ENCODE data around the gene C17orf78. TPM values are rescaled to one million over a fixed set of nuclear protein-coding genes. Genes with fewer than 3 reads are reported as not detected.

The C17orf78 gene
- total RNA-seq: not detected

- no peak within 1 kb of the TSS for H3K27ac ChIP-seq
- no peak for DNase-seq (ENCODE audit: extremely low spot score in 2 of 2)
- no peak within 1 kb of the TSS for H3K4me3 ChIP-seq
- intact Hi-C loops (cut with DNase I): no loop called here
- no peaks in the 10 kb centered on the region for H3K36me3 ChIP-seq
- TF ChIP-seq CTCF (IDR thresholded peaks at IDR 0.05): no peak
- no peak for TF ChIP-seq POLR2AphosphoS5 (IDR thresholded peaks at IDR 0.05; ENCODE audit: insufficient read depth in 1 of 2, low read depth in 1 of 2)
- no peak for TF ChIP-seq POLR2A (IDR thresholded peaks at IDR 0.05)
- no peaks in the 10 kb centered on the region for H3K4me1 ChIP-seq
- no peaks in the 10 kb centered on the region for H3K9me3 ChIP-seq
- no peaks in the 10 kb centered on the region for H3K27me3 ChIP-seq
Observed at GRCh38 chr17:37375706-37376105, at the start of gene C17orf78. C17orf78 (plus strand) TSS chr17:37375985; CDS start chr17:37376093, 108 bp downstream.

- H3K27ac ChIP-seq: no peak overlapping the region
- H3K27me3 ChIP-seq: no peaks in the 10 kb centered on the region
- H3K4me3 ChIP-seq: no peak overlapping the region
- no peaks in the 10 kb centered on the region for H3K4me1 ChIP-seq
- DNase-seq (ENCODE audit: extremely low spot score in 2 of 2): no peak
- TF ChIP-seq POLR2AphosphoS5 (IDR thresholded peaks at IDR 0.05; ENCODE audit: insufficient read depth in 1 of 2, low read depth in 1 of 2) (no peak), POLR2A (IDR thresholded peaks at IDR 0.05) (no peak), CTCF (IDR thresholded peaks at IDR 0.05) (no peak)
- intact Hi-C loops (cut with DNase I): no loop called here
- no peaks in the 10 kb centered on the region for H3K9me3 ChIP-seq
- peaks cover 0 to 19% of the 10 kb centered on the region in 2 donors for H3K36me3 ChIP-seq
Observed at GRCh38 chr17:37327341-37328090, 48.3 kb upstream of the C17orf78 start.

- TF ChIP-seq POLR2AphosphoS5 (IDR thresholded peaks at IDR 0.05; ENCODE audit: insufficient read depth in 1 of 2, low read depth in 1 of 2) (no peak), POLR2A (IDR thresholded peaks at IDR 0.05) (no peak)
- no peaks in the 10 kb centered on the region for H3K36me3 ChIP-seq
- H3K4me1 ChIP-seq: no peaks in the 10 kb centered on the region
- DNase-seq (ENCODE audit: extremely low spot score in 2 of 2): no peak
- H3K27ac ChIP-seq: no peak overlapping the region
- intact Hi-C loops (cut with DNase I): no loop called here
- H3K9me3 ChIP-seq: no peaks in the 10 kb centered on the region
- no peak overlapping the region for H3K4me3 ChIP-seq
- no peaks in the 10 kb centered on the region for H3K27me3 ChIP-seq
Observed at GRCh38 chr17:37338847-37339246, 36.9 kb upstream of the C17orf78 start.

- TF ChIP-seq POLR2AphosphoS5 (IDR thresholded peaks at IDR 0.05; ENCODE audit: insufficient read depth in 1 of 2, low read depth in 1 of 2) (no peak), CTCF (IDR thresholded peaks at IDR 0.05) (no peak), POLR2A (IDR thresholded peaks at IDR 0.05) (no peak)
- Histone ChIP-seq H3K27ac (no peak overlapping the region), H3K27me3 (no peaks in the 10 kb centered on the region), H3K4me3 (no peak overlapping the region), H3K9me3 (no peaks in the 10 kb centered on the region), H3K36me3 (no peaks in the 10 kb centered on the region), H3K4me1 (no peaks in the 10 kb centered on the region)
- DNase-seq (ENCODE audit: extremely low spot score in 2 of 2): no peak
- intact Hi-C loops (cut with DNase I): no loop called here
Observed at GRCh38 chr17:37339321-37339720, 36.5 kb upstream of the C17orf78 start.

GRCh38 chr17:37340804-37341203, 35.0 kb upstream of the C17orf78 start:
- Histone ChIP-seq H3K27me3 (no peaks in the 10 kb centered on the region), H3K9me3 (no peaks in the 10 kb centered on the region), H3K27ac (no peak overlapping the region), H3K36me3 (no peaks in the 10 kb centered on the region), H3K4me1 (no peaks in the 10 kb centered on the region), H3K4me3 (no peak overlapping the region)
- DNase-seq (ENCODE audit: extremely low spot score in 2 of 2): no peak
- intact Hi-C loops (cut with DNase I): no loop called here
- TF ChIP-seq POLR2AphosphoS5 (IDR thresholded peaks at IDR 0.05; ENCODE audit: insufficient read depth in 1 of 2, low read depth in 1 of 2) (no peak), POLR2A (IDR thresholded peaks at IDR 0.05) (no peak), CTCF (IDR thresholded peaks at IDR 0.05) (no peak)

Measured in vagina (tissue), 2 donors.